Spleen (tissue), 7 donors: Measurements from ENCODE around the gene ESR2.

Experiments
- CTCF ChIP-seq, 11 experiments: fragments of 200-600 bp in 7 of 11; fragments of 450-650 bp in 4 of 11; sonication (generic) in 4 of 11; IDR thresholded peaks in 8 of 11; conservative IDR thresholded peaks in 3 of 11; 1 replicate in 7 of 11; 2 replicates in 4 of 11; pipeline versions ENCODE4 v1.4.0 to v1.8.0; 2016 to 2021; ENCODE audit warnings: antibody characterized with exemption in 11 of 11, inconsistent platforms in 4 of 11, mild to moderate bottlenecking in 1 of 11
- POLR2A ChIP-seq, 3 donors: fragments of 450-650 bp; IDR thresholded peaks; one replicate each; pipeline ENCODE4 v1.5.1; 2017; ENCODE audit warnings: antibody characterized with exemption in 3 of 3, mild to moderate bottlenecking in 1 of 3
- POLR2AphosphoS5 ChIP-seq, 3 donors: sonication (generic); formaldehyde crosslinking; IDR thresholded peaks; one replicate each; pipeline ENCODE4 v1.5.1; 2017; ENCODE audit warnings: antibody characterized with exemption in 3 of 3
- donor health status: DM: no; HTN: no; CAD: no; lungs with moderate emphysema.
- donor health status: DM: no; HTN: no; CAD: no.
- donor health status: DM: no; HTN: no; CAD: no.

GRCh38 chr14:64196814-64197411, 97.3 kb downstream of the ESR2 start:
- TF ChIP-seq CTCF (IDR thresholded peaks at IDR 0.05 in 8 of 11, conservative IDR thresholded peaks at IDR 0.05 in 3 of 11) (no peak), POLR2A (IDR thresholded peaks at IDR 0.05) (no peak), POLR2AphosphoS5 (IDR thresholded peaks at IDR 0.05) (peak; percentile 35 to 63 (median 61))
